H9 (cell line): Measurements from ENCODE around the gene DRG1. TPM values are rescaled to one million over a fixed set of nuclear protein-coding genes. Genes with fewer than 3 reads are reported as not detected.

Experiments
- DNase-seq: peaks from one replicate; pipeline ENCODE4 v3.0.0-alpha.2; 2017
- H2AFZ ChIP-seq: one replicate; pipeline ENCODE4 v1.6.1; 2013; ENCODE audit warnings: mild to moderate bottlenecking, low read length, control low read depth, moderate library complexity
- H2AK5ac ChIP-seq: 2 replicates; pipeline ENCODE4 v1.6.1; 2013; ENCODE audit warnings: low read length, control low read depth, mixed read lengths; ENCODE audit not compliant: insufficient read length
- H2BK120ac ChIP-seq: one replicate; pipeline ENCODE4 v1.6.1; 2013; ENCODE audit warnings: low read depth, mild to moderate bottlenecking, low read length, control low read depth, inconsistent platforms; ENCODE audit not compliant: poor library complexity, severe bottlenecking
- H2BK12ac ChIP-seq: 2 replicates; pipeline ENCODE4 v1.6.1; 2013; ENCODE audit warnings: low read length, control low read depth, mixed read lengths, low read depth; ENCODE audit not compliant: insufficient read length
- H2BK15ac ChIP-seq: 2 replicates; pipeline ENCODE4 v1.6.1; 2013; ENCODE audit warnings: low read depth, low read length, control low read depth
- H2BK20ac ChIP-seq: one replicate; pipeline ENCODE4 v1.6.1; 2013; ENCODE audit warnings: low read depth, mild to moderate bottlenecking, low read length, control low read depth, inconsistent platforms; ENCODE audit not compliant: poor library complexity, severe bottlenecking
- H2BK5ac ChIP-seq: 2 replicates; pipeline ENCODE4 v1.6.1; 2013; ENCODE audit warnings: low read length, control low read depth, mixed read lengths; ENCODE audit not compliant: insufficient read length
- H3K14ac ChIP-seq: 2 replicates; pipeline ENCODE4 v1.6.1; 2013; ENCODE audit warnings: low read length, control low read depth; ENCODE audit not compliant: insufficient read depth
- H3K18ac ChIP-seq: 2 replicates; pipeline ENCODE4 v1.6.1; 2013; ENCODE audit warnings: low read depth, mild to moderate bottlenecking, mixed read lengths, low read length, control low read depth; ENCODE audit not compliant: insufficient read length
- H3K23ac ChIP-seq: 2 replicates; pipeline ENCODE4 v1.6.1; 2013; ENCODE audit warnings: low read length, control low read depth, mixed read lengths, low read depth; ENCODE audit not compliant: insufficient read length
- H3K23me2 ChIP-seq: 2 replicates; pipeline ENCODE4 v1.6.1; 2013; ENCODE audit warnings: low read depth, mild to moderate bottlenecking, mixed read lengths, low read length, control low read depth; ENCODE audit not compliant: insufficient read length, poor library complexity, severe bottlenecking
- H3K27ac ChIP-seq: 2 replicates; pipeline ENCODE4 v1.5.1; 2013; ENCODE audit warnings: low read length, control low read depth, mixed read lengths, low read depth; ENCODE audit not compliant: insufficient read length
- H3K27me3 ChIP-seq: 2 replicates; pipeline ENCODE4 v1.6.1; 2013; ENCODE audit warnings: low read length, control low read depth, inconsistent platforms; ENCODE audit not compliant: insufficient read depth
- H3K4ac ChIP-seq: 2 replicates; pipeline ENCODE4 v1.6.1; 2013; ENCODE audit warnings: low read depth, mild to moderate bottlenecking, control low read depth, inconsistent platforms, low read length, moderate library complexity
- H3K4me1 ChIP-seq: 2 replicates; pipeline ENCODE4 v1.6.1; 2013; ENCODE audit warnings: low read length, control low read depth, inconsistent platforms; ENCODE audit not compliant: insufficient read depth
- H3K4me2 ChIP-seq: 2 replicates; pipeline ENCODE4 v1.6.1; 2013; ENCODE audit warnings: low read length, control low read depth, mixed read lengths; ENCODE audit not compliant: insufficient read length, insufficient read depth
- H3K56ac ChIP-seq: 2 replicates; pipeline ENCODE4 v1.6.1; 2013; ENCODE audit warnings: low read depth, mild to moderate bottlenecking, mixed read lengths, low read length, control low read depth; ENCODE audit not compliant: insufficient read length
- H3K79me1 ChIP-seq: 2 replicates; pipeline ENCODE4 v1.6.1; 2013; ENCODE audit warnings: low read depth, mild to moderate bottlenecking, moderate library complexity, low read length, control low read depth, inconsistent platforms; ENCODE audit not compliant: insufficient read depth, poor library complexity, severe bottlenecking
- H3K79me2 ChIP-seq: 2 replicates; pipeline ENCODE4 v1.6.1; 2013; ENCODE audit warnings: low read length, control low read depth, inconsistent platforms; ENCODE audit not compliant: insufficient read depth
- H3K9ac ChIP-seq: 2 replicates; pipeline ENCODE4 v1.6.1; 2013; ENCODE audit warnings: low read length, control low read depth, mixed read lengths; ENCODE audit not compliant: insufficient read length; ENCODE audit errors: extremely low read depth
- H3K9me3 ChIP-seq: one replicate; pipeline ENCODE4 v1.6.1; 2013; ENCODE audit warnings: low read depth, low read length, inconsistent platforms; ENCODE audit not compliant: control insufficient read depth
- H3T11ph ChIP-seq: one replicate; pipeline ENCODE4 v1.6.1; 2013; ENCODE audit warnings: mild to moderate bottlenecking, low read length, control low read depth, inconsistent platforms
- H4K20me1 ChIP-seq: one replicate; pipeline ENCODE4 v1.6.1; 2013; ENCODE audit not compliant: control insufficient read depth, insufficient read length, insufficient read depth
- H4K5ac ChIP-seq: 2 replicates; pipeline ENCODE4 v1.6.1; 2013; ENCODE audit warnings: low read depth, mild to moderate bottlenecking, mixed read lengths, low read length, control low read depth; ENCODE audit not compliant: insufficient read length
- H4K8ac ChIP-seq: replicated peaks from 2 replicates; pipeline ENCODE4 v1.6.1; 2013; ENCODE audit warnings: low read length, control low read depth, mixed read lengths, low read depth; ENCODE audit not compliant: insufficient read length
- H4K91ac ChIP-seq: 2 replicates; pipeline ENCODE4 v1.6.1; 2013; ENCODE audit warnings: low read depth, mild to moderate bottlenecking, moderate library complexity, mixed read lengths, low read length, control low read depth; ENCODE audit not compliant: insufficient read length
- H3K27ac Mint-ChIP-seq, 3 experiments: 2 replicates in 2 of 3; 3 replicates in 1 of 3; pipeline ENCODE4 v1.8.0; 2020 to 2021; ENCODE audit warnings: mixed read lengths in 3 of 3, mild to moderate bottlenecking in 1 of 3, moderate library complexity in 1 of 3
- H3K27me3 Mint-ChIP-seq: 2 replicates; pipeline ENCODE4 v1.8.0; 2021; ENCODE audit warnings: low read depth, mild to moderate bottlenecking, moderate library complexity, mixed read lengths
- H3K36me3 Mint-ChIP-seq, 3 experiments: 2 replicates in 2 of 3; 3 replicates in 1 of 3; pipeline ENCODE4 v1.8.0; 2020 to 2021; ENCODE audit warnings: low read depth in 3 of 3, mixed read lengths in 3 of 3; ENCODE audit not compliant: insufficient read depth in 1 of 3
- H3K4me1 Mint-ChIP-seq, 2 experiments: 2 replicates each; pipeline ENCODE4 v1.8.0; 2020; ENCODE audit warnings: mixed read lengths in 2 of 2
- H3K4me3 Mint-ChIP-seq, 2 experiments: 2 replicates in 1 of 2; 3 replicates in 1 of 2; pipeline ENCODE4 v1.8.0; 2020 to 2021; ENCODE audit warnings: mild to moderate bottlenecking in 2 of 2, mixed read lengths in 2 of 2, moderate library complexity in 1 of 2
- H3K9me3 Mint-ChIP-seq, 2 experiments: 2 replicates in 1 of 2; 3 replicates in 1 of 2; pipeline ENCODE4 v1.8.0; 2020; ENCODE audit warnings: mild to moderate bottlenecking in 2 of 2, mixed read lengths in 2 of 2, moderate library complexity in 1 of 2
- CTCF ChIP-seq: fragments of 200-600 bp; sonication (generic); conservative IDR thresholded peaks from 3 replicates; pipeline ENCODE4 v1.8.0; 2021; ENCODE audit warnings: antibody characterized with exemption, mild to moderate bottlenecking
- WGBS: extraction: QIAGEN DNeasy Blood & Tissue Kit; methylation state at CpG from one replicate; pipeline ENCODE4 v1.1.7; 2013; ENCODE audit warnings: missing lambda C conversion rate, low lambda C conversion rate, mixed read lengths; ENCODE audit not compliant: insufficient read length; ENCODE audit errors: extremely low coverage; 5-methylcytosine and 5-hydroxymethylcytosine counted together
- total RNA-seq: library from RNA; stranded (reverse); gene quantifications from 2 replicates; pipeline ENCODE4 v1.2.1, GENCODE V29; 2021

DRG1 gene
- total RNA-seq, 1 experiment from 2014 or later, result 89.5 TPM

GRCh38 chr22:31442768-31443489, 43.5 kb downstream of the DRG1 start:
- no peak for DNase-seq
- H2BK15ac ChIP-seq, result no peak overlapping the region
- no peak for TF ChIP-seq CTCF
- H2BK120ac ChIP-seq, result no peak overlapping the region
- H2BK20ac ChIP-seq, result no peak overlapping the region
- no peak overlapping the region for H3K4me3 Mint-ChIP-seq
- no peaks in the 10 kb centered on the region for H3K79me1 ChIP-seq
- no peaks in the 10 kb centered on the region for H4K20me1 ChIP-seq
- H3K36me3 Mint-ChIP-seq, result peaks cover 10 to 66% (median 48%) of the 10 kb centered on the region in 3 experiments; a peak in 6 of 7 replicates
- no peak overlapping the region for H3K18ac ChIP-seq
- peak overlapping the region in 2 of 3 experiments; percentile 7 to 75; a peak in 2 of 7 replicates for H3K27ac Mint-ChIP-seq
- H3K27me3 ChIP-seq, result no peaks in the 10 kb centered on the region
- H3K14ac ChIP-seq, result no peak overlapping the region
- no peak overlapping the region for H4K8ac ChIP-seq
- H3K4me1 Mint-ChIP-seq, result peaks cover 7 to 10% of the 10 kb centered on the region in 2 experiments
- H3K9ac ChIP-seq, result no peak overlapping the region
- H3K27me3 Mint-ChIP-seq, result no peaks in the 10 kb centered on the region; the same call in 1 of the 2 replicates
- H3T11ph ChIP-seq, result no peak overlapping the region
- H3K4me2 ChIP-seq, result no peak overlapping the region
- H3K4me1 ChIP-seq, result no peaks in the 10 kb centered on the region
- WGBS, result no CpG with 5 or more reads among the region's 5 CpGs
- H3K27ac ChIP-seq, result no peak overlapping the region
- H2BK5ac ChIP-seq, result no peak overlapping the region
- no peaks in the 10 kb centered on the region for H3K23me2 ChIP-seq
- H4K91ac ChIP-seq, result no peak overlapping the region
- H3K9me3 Mint-ChIP-seq, result no peaks in the 10 kb centered on the region
- H3K56ac ChIP-seq, result no peak overlapping the region
- no peak overlapping the region for H3K4ac ChIP-seq
- H2AK5ac ChIP-seq, result no peak overlapping the region
- no peaks in the 10 kb centered on the region for H3K79me2 ChIP-seq
- H4K5ac ChIP-seq, result no peak overlapping the region
- no peaks in the 10 kb centered on the region for H3K9me3 ChIP-seq
- no peak overlapping the region for H2BK12ac ChIP-seq
- no peak overlapping the region for H3K23ac ChIP-seq
- H2AFZ ChIP-seq, result no peak overlapping the region
